ENCODE results near the gene EPC1.

EPC1 gene

DNA sequence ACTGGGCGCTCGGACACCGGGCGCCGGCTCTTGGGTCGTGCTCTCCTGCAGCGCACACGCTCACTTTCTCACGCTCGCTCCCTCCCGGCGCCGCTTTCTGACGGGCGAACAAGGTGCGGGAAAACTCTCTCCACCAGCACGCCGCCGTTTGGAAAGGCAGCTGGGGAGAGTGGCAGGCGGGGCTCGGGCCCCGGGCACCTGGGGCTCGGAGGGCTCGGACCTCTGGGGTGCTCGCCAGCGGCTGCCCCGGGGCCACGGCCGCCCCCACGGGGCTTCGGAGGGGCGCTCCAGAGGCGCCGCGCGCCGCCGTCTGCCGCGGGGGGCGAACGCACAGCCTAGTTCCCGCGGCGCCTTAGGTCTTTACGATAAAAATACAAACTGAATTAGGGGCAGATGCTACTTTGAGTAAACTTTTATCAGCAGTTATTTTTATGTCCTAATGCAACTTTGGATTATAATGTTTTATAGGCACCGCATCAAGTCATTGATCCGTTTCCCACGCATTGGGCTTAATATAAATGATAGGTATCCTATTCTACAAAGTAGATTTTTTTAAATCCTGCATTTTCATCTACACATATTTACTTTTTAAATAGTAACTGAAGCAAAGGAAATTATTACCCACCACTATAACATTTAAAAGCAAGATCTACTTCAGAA, 535 bp upstream of the EPC1 start:
- TF ChIP-seq TAF1 (IDR thresholded peaks at IDR 0.05; ENCODE audit: low read depth) (no peak), REST (IDR thresholded peaks at IDR 0.05; ENCODE audit: low read depth) (no peak), TCF12 (IDR thresholded peaks at IDR 0.05; ENCODE audit: low read depth) (no peak), RAD21 (IDR thresholded peaks at IDR 0.05; ENCODE audit: low read depth) (no peak), EP300 (IDR thresholded peaks at IDR 0.05; ENCODE audit: borderline replicate concordance) (no peak), TEAD4 (IDR thresholded peaks at IDR 0.05) (no peak), ZBTB7A (IDR thresholded peaks at IDR 0.05; ENCODE audit: low read depth) (no peak), EGR1 (IDR thresholded peaks at IDR 0.05) (no peak), CEBPB (IDR thresholded peaks at IDR 0.05) (no peak; the same call in 1 of the 2 replicates), FOXM1 (IDR thresholded peaks at IDR 0.05; ENCODE audit: borderline replicate concordance, low read depth) (no peak)
- TF ChIP-seq, protein P1, sequence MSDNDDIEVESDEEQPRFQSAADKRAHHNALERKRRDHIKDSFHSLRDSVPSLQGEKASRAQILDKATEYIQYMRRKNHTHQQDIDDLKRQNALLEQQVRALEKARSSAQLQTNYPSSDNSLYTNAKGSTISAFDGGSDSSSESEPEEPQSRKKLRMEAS (IDR thresholded peaks at IDR 0.05), result no peak

GRCh38 chr10:32346134-32346550, 816 bp downstream of the EPC1 start:
- TF ChIP-seq FOXM1 (IDR thresholded peaks at IDR 0.05; ENCODE audit: borderline replicate concordance, low read depth) (no peak), TAF1 (IDR thresholded peaks at IDR 0.05; ENCODE audit: low read depth) (peak; percentile 39; the same call in 1 of the 2 replicates), CREB1 (IDR thresholded peaks at IDR 0.05; ENCODE audit: low read depth) (no peak), EGR1 (IDR thresholded peaks at IDR 0.05) (peak; percentile 36; the same call in 1 of the 2 replicates), CEBPB (IDR thresholded peaks at IDR 0.05) (no peak; the same call in 1 of the 2 replicates), RAD21 (IDR thresholded peaks at IDR 0.05; ENCODE audit: low read depth) (peak; percentile 65; the same call in 1 of the 2 replicates), USF1 (IDR thresholded peaks at IDR 0.05) (peak; percentile 97), YY1 (IDR thresholded peaks at IDR 0.05; ENCODE audit: low read depth) (peak; percentile 95), EP300 (IDR thresholded peaks at IDR 0.05; ENCODE audit: borderline replicate concordance) (peak; percentile 33; the same call in 1 of the 2 replicates), TCF12 (IDR thresholded peaks at IDR 0.05; ENCODE audit: low read depth) (no peak; the same call in 1 of the 2 replicates), TEAD4 (IDR thresholded peaks at IDR 0.05) (peak; percentile 69), ZBTB7A (IDR thresholded peaks at IDR 0.05; ENCODE audit: low read depth) (no peak), REST (IDR thresholded peaks at IDR 0.05; ENCODE audit: low read depth) (no peak; the same call in 1 of the 2 replicates), NFIC (IDR thresholded peaks at IDR 0.05) (no peak)
- TF ChIP-seq, protein P1 (IDR thresholded peaks at IDR 0.05), result peak; percentile 80

DNA sequence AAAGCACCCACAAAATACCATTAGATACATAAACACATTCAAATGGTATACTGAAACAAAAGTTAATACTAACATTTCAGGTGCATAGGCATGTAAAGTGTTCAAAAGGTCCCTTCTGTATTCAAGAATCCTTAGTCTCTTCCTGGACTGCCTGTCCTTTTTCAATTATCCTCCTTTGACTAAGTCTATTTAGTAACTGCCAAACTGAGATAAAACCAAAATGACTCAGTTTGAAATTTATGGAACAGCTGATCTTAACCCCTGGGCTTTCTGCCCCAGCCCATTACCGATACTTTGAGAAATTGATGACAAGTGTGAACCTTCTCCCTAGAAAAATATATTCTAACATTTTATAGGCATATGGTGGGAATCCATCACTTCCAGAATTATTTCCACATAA, 5.4 kb downstream of the EPC1 start:
- TF ChIP-seq RAD21 (IDR thresholded peaks at IDR 0.05; ENCODE audit: low read depth) (no peak), EGR1 (IDR thresholded peaks at IDR 0.05) (no peak), FOXM1 (IDR thresholded peaks at IDR 0.05; ENCODE audit: borderline replicate concordance, low read depth) (no peak), CEBPB (IDR thresholded peaks at IDR 0.05) (no peak), TAF1 (IDR thresholded peaks at IDR 0.05; ENCODE audit: low read depth) (no peak), REST (IDR thresholded peaks at IDR 0.05; ENCODE audit: low read depth) (no peak), NFIC (IDR thresholded peaks at IDR 0.05) (no peak), YY1 (IDR thresholded peaks at IDR 0.05; ENCODE audit: low read depth) (no peak), USF1 (IDR thresholded peaks at IDR 0.05) (no peak), TCF12 (IDR thresholded peaks at IDR 0.05; ENCODE audit: low read depth) (no peak), ZBTB7A (IDR thresholded peaks at IDR 0.05; ENCODE audit: low read depth) (no peak), EP300 (IDR thresholded peaks at IDR 0.05; ENCODE audit: borderline replicate concordance) (no peak), CREB1 (IDR thresholded peaks at IDR 0.05; ENCODE audit: low read depth) (no peak), TEAD4 (IDR thresholded peaks at IDR 0.05) (no peak)
- TF ChIP-seq, protein P1 (IDR thresholded peaks at IDR 0.05), result no peak
